ENCODE measurements around the gene IL17D.

- TF ChIP-seq, protein P1, sequence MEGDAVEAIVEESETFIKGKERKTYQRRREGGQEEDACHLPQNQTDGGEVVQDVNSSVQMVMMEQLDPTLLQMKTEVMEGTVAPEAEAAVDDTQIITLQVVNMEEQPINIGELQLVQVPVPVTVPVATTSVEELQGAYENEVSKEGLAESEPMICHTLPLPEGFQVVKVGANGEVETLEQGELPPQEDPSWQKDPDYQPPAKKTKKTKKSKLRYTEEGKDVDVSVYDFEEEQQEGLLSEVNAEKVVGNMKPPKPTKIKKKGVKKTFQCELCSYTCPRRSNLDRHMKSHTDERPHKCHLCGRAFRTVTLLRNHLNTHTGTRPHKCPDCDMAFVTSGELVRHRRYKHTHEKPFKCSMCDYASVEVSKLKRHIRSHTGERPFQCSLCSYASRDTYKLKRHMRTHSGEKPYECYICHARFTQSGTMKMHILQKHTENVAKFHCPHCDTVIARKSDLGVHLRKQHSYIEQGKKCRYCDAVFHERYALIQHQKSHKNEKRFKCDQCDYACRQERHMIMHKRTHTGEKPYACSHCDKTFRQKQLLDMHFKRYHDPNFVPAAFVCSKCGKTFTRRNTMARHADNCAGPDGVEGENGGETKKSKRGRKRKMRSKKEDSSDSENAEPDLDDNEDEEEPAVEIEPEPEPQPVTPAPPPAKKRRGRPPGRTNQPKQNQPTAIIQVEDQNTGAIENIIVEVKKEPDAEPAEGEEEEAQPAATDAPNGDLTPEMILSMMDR (IDR thresholded peaks at IDR 0.05): no peak
- no peak for TF ChIP-seq POLR2A (IDR thresholded peaks at IDR 0.05)
Observed at GRCh38 chr13:20706661-20707060, 3.2 kb downstream of the IL17D start.

Data from adrenal gland (tissue), 5 donors.